B cell (primary cell): ENCODE measurements around the gene MPIG6B. TPM values are rescaled to one million over a fixed set of nuclear protein-coding genes. Genes with fewer than 3 reads are reported as not detected.

ENCODE experiments used
- ATAC-seq: fragments of 200-7000 bp; cut with Tn5 transposase; one replicate; pipeline ENCODE4 v1.10.0; 2021; ENCODE audit warnings: low read depth, mild to moderate bottlenecking, moderate number of reproducible peaks, moderate library complexity
- CTCF ChIA-PET: fragments of 350-600 bp; sonication (Branson Sonifier 250); formaldehyde crosslinking; loops from one replicate; lab custom pipeline; 2021; ENCODE audit warnings: antibody characterized with exemption, inconsistent platforms; lab: Charles Lee
- POLR2A ChIA-PET: fragments of 350-600 bp; sonication (Branson Sonifier 250); formaldehyde crosslinking; loops from one replicate; lab custom pipeline; 2021; ENCODE audit warnings: antibody characterized with exemption; lab: Charles Lee
- DNase-seq: peaks from one replicate; pipeline ENCODE4 v3.0.0; 2013
- H2AFZ ChIP-seq: 2 replicates; pipeline ENCODE4 v1.6.1; 2012; ENCODE audit warnings: mild to moderate bottlenecking, low read depth, low read length; ENCODE audit not compliant: insufficient read depth, poor library complexity, severe bottlenecking
- H3K27ac ChIP-seq, 2 donors: 1 replicate in 1 of 2; 2 replicates in 1 of 2; pipeline ENCODE4 v1.5.1; 2012 to 2013; ENCODE audit warnings: low read length in 2 of 2, mild to moderate bottlenecking in 2 of 2, moderate library complexity in 1 of 2
- H3K27me3 ChIP-seq, 4 experiments: fragments of 200-600 bp in 1 of 4; sonication (generic) in 1 of 4; replicated peaks in 1 of 4; 1 replicate in 2 of 4; 2 replicates in 2 of 4; pipeline versions ENCODE4 v1.6.1 to v1.7.0; 2013 to 2016; ENCODE audit warnings: low read length in 3 of 4, mild to moderate bottlenecking in 2 of 4, mixed read lengths in 1 of 4, moderate library complexity in 1 of 4; ENCODE audit not compliant: insufficient read depth in 4 of 4, control insufficient read depth in 3 of 4; ENCODE audit errors: control extremely low read depth in 1 of 4
- H3K36me3 ChIP-seq, 2 experiments: replicated peaks in 1 of 2; 1 replicate in 1 of 2; 2 replicates in 1 of 2; pipeline versions ENCODE4 v1.6.1 to v1.7.1; 2013; ENCODE audit warnings: low read length in 1 of 2; ENCODE audit not compliant: insufficient read depth in 2 of 2, control insufficient read depth in 1 of 2; ENCODE audit errors: control extremely low read depth in 1 of 2, extremely low read depth in 1 of 2
- H3K4me1 ChIP-seq, 2 donors: fragments of 200-600 bp in 1 of 2; sonication (generic) in 1 of 2; 1 replicate in 1 of 2; 2 replicates in 1 of 2; pipeline versions ENCODE4 v1.5.1 to v1.6.1; 2013 to 2017; ENCODE audit warnings: low read length in 2 of 2; ENCODE audit not compliant: control insufficient read depth in 2 of 2, insufficient read depth in 2 of 2
- H3K4me2 ChIP-seq: replicated peaks from 2 replicates; pipeline ENCODE3; 2012; ENCODE audit warnings: mild to moderate bottlenecking, low read depth, low read length; ENCODE audit not compliant: poor library complexity, severe bottlenecking
- H3K4me3 ChIP-seq, 5 experiments: fragments of 200-600 bp in 1 of 5; sonication (generic) in 1 of 5; 1 replicate in 3 of 5; 2 replicates in 2 of 5; pipeline versions ENCODE4 v1.5.1 to v1.7.0; 2011 to 2016; ENCODE audit warnings: low read length in 4 of 5, mild to moderate bottlenecking in 4 of 5, low read depth in 2 of 5, control low read depth in 1 of 5, moderate library complexity in 1 of 5; ENCODE audit not compliant: insufficient read depth in 1 of 5; ENCODE audit errors: control extremely low read depth in 1 of 5, extremely low read depth in 1 of 5
- H3K79me2 ChIP-seq: fragments of 200-600 bp; sonication (generic); one replicate; pipeline ENCODE4 v1.6.0; 2016; ENCODE audit warnings: low read length; ENCODE audit not compliant: control insufficient read depth, insufficient read depth
- H3K9ac ChIP-seq: fragments of 200-600 bp; sonication (generic); 2 replicates; pipeline ENCODE4 v1.6.1; 2017; ENCODE audit warnings: mild to moderate bottlenecking, low read length, moderate library complexity
- H3K9me3 ChIP-seq, 3 donors: one replicate each; pipeline versions ENCODE4 v1.6.1 to v1.7.1; 2013; ENCODE audit warnings: low read length in 2 of 3; ENCODE audit not compliant: control insufficient read depth in 2 of 3, insufficient read depth in 1 of 3; ENCODE audit errors: control extremely low read depth in 1 of 3
- H4K20me1 ChIP-seq: 2 replicates; pipeline ENCODE4 v1.6.0; 2012; ENCODE audit warnings: mild to moderate bottlenecking, low read length; ENCODE audit not compliant: insufficient read depth, control insufficient read depth, poor library complexity, severe bottlenecking
- H3K27ac Mint-ChIP-seq: one replicate; pipeline ENCODE4 v1.8.0; 2021; ENCODE audit warnings: mixed read lengths
- H3K27me3 Mint-ChIP-seq: one replicate; pipeline ENCODE4 v1.8.0; 2021; ENCODE audit warnings: mixed read lengths
- H3K4me1 Mint-ChIP-seq: one replicate; pipeline ENCODE4 v1.8.0; 2021; ENCODE audit warnings: mixed read lengths
- H3K4me3 Mint-ChIP-seq: one replicate; pipeline ENCODE4 v1.8.0; 2021; ENCODE audit warnings: mixed read lengths
- H3K9me3 Mint-ChIP-seq: one replicate; pipeline ENCODE4 v1.8.0; 2022; ENCODE audit warnings: mixed read lengths; ENCODE audit not compliant: insufficient read depth
- EZH2 ChIP-seq: IDR thresholded peaks from 2 replicates; pipeline ENCODE4 v1.6.1; 2012; ENCODE audit warnings: borderline replicate concordance, low read depth, mild to moderate bottlenecking, moderate library complexity, low read length; ENCODE audit not compliant: insufficient read depth, poor library complexity, severe bottlenecking
- WGBS: methylation state at CpG from one replicate; pipeline ENCODE4 v1.1.5; 2013; ENCODE audit warnings: missing lambda C conversion rate; ENCODE audit not compliant: insufficient coverage; 5-methylcytosine and 5-hydroxymethylcytosine counted together
- intact Hi-C: fragments of 100-400 bp; cut with micrococcal nuclease; formaldehyde crosslinking; loops from one replicate; pipeline ENCODE4 v1.10.0; 2022
- polyA plus RNA-seq: library from polyadenylated mRNA; depleted of rRNA; stranded (reverse); fragments of >200 nt; gene quantifications from 2 replicates; pipeline ENCODE4 v1.2.3, GENCODE V29; 2012
- total RNA-seq, 2 donors: library from RNA; stranded (reverse); fragments of 120-200 nt in 1 of 2; gene quantifications; 1 replicate in 1 of 2; 2 replicates in 1 of 2; pipeline versions ENCODE4 v1.2.3 to v1.2.4, GENCODE V29; 2013 to 2022
- TF ChIP-seq, protein P1 (sequence below): fragments of 200-600 bp; IDR thresholded peaks from one replicate; pipeline ENCODE4 v1.8.0; 2022; ENCODE audit warnings: antibody characterized with exemption, mild to moderate bottlenecking

MPIG6B gene
- total and polyA plus RNA-seq, 2 donors (not counting 1 experiment from before 2014, with no cell fraction given) = 0.54 to 1.6 TPM

DNA sequence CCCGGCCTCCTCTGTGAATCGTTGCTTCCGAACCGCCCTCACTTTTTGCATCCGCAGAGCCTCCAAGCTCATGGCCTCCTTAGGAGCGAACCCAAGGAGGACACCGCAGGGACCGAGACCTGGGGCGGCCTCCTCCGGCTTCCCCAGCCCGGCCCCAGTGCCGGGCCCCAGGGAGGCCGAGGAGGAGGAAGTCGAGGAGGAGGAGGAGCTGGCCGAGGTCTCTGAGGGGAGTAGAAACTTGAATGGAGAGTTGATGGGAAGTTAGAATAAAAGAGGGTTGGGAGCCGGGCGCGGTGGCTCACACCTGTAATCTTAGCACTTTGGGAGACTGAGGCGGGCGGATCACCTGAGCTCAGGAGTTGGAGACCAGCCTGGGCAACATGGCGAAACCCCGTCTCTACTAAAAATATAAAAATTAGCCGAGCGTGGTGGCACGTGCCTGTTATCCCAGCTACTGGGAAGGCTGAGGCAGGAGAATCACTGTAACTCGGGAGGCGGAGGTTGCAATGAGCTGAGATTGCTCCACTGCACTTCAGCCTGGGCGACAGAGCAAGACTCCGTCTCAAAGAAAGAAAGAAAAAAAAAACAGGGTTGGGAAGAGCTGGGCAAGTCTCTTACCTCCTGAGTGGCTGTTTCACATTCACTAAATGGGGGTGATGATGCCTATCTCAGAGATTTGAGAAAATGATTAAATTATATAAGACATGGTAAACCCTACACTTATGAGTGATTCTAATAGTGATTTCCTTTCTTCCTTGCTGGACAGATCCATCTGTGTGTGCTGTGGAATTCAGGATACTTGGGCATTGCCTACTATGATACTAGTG, 17.4 kb downstream of the MPIG6B start:
- Histone ChIP-seq H3K4me1 (peaks cover 39 to 42% of the 10 kb centered on the region in 2 donors), H3K79me2 (peaks cover 33% of the 10 kb centered on the region), H3K9me3 (no peaks in the 10 kb centered on the region), H3K27ac (peak overlapping the region; percentile 40 to 96), H3K9ac (peak overlapping the region; percentile 76), H3K4me2 (peak overlapping the region; percentile 100), H3K36me3 (peaks cover 0 to 4% of the 10 kb centered on the region in 2 experiments), H4K20me1 (no peaks in the 10 kb centered on the region), H3K27me3 (no peaks in the 10 kb centered on the region), H3K4me3 (peak overlapping the region; percentile 71 to 90 (median 81)), H2AFZ (peak overlapping the region; percentile 90)
- DNase-seq (no peak), ATAC-seq (peak; percentile 3)
- 2% methylated on average over 26 of the region's 29 CpGs for WGBS
- intact Hi-C loops = no loop called here
- no peak for TF ChIP-seq EZH2
- TF ChIP-seq, protein P1, sequence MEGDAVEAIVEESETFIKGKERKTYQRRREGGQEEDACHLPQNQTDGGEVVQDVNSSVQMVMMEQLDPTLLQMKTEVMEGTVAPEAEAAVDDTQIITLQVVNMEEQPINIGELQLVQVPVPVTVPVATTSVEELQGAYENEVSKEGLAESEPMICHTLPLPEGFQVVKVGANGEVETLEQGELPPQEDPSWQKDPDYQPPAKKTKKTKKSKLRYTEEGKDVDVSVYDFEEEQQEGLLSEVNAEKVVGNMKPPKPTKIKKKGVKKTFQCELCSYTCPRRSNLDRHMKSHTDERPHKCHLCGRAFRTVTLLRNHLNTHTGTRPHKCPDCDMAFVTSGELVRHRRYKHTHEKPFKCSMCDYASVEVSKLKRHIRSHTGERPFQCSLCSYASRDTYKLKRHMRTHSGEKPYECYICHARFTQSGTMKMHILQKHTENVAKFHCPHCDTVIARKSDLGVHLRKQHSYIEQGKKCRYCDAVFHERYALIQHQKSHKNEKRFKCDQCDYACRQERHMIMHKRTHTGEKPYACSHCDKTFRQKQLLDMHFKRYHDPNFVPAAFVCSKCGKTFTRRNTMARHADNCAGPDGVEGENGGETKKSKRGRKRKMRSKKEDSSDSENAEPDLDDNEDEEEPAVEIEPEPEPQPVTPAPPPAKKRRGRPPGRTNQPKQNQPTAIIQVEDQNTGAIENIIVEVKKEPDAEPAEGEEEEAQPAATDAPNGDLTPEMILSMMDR = no peak
- POLR2A ChIA-PET = interaction anchor here (0.6 to 2.9 kb wide), 9 partner anchors 10 to 1973 kb away, joined by 3 to 20 read pairs (median 4); partner anchors contain the start of genes ABHD16A, DDAH2, HSPA1A and HSPA1L
- no peaks in the 10 kb centered on the region for H3K27me3 Mint-ChIP-seq
- H3K9me3 Mint-ChIP-seq = no peaks in the 10 kb centered on the region
- peak overlapping the region; percentile 97 for H3K4me3 Mint-ChIP-seq
- CTCF ChIA-PET = interaction anchor here (1.0 to 7.8 kb wide), 12 partner anchors 11 to 190 kb away, joined by 3 to 90 read pairs (median 5); partner anchors contain the start of genes DDAH2, LSM2, LY6G5C and VWA7
- H3K4me1 Mint-ChIP-seq = peaks cover 54% of the 10 kb centered on the region
- H3K27ac Mint-ChIP-seq = peak overlapping the region; percentile 91

DNA sequence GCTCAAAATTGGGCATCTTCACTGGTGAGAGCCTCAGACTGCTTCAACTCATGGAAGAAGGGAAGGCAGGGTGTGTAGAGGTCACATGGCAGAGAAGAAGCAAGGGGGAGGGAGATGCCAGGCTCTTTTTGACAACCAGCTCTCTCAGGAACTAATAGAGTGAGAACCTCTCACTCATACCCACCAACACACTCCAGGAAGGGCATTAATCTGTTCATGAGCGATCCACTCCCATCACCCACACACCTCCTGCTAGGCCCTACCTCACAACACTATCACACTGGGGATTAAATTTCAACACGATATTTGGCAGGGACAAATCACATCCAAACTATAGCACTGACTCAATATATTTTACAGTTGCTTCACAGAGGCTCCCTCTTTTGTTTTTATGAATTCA, 18.6 kb downstream of the MPIG6B start:
- intact Hi-C loops = no loop called here
- Histone ChIP-seq H3K9ac (no peak overlapping the region), H3K9me3 (no peaks in the 10 kb centered on the region), H3K27me3 (no peaks in the 10 kb centered on the region), H3K27ac (no peak overlapping the region), H3K4me2 (no peak overlapping the region), H3K4me3 (no peak overlapping the region), H3K36me3 (peaks cover 0 to 4% of the 10 kb centered on the region in 2 experiments), H2AFZ (no peak overlapping the region), H4K20me1 (no peaks in the 10 kb centered on the region), H3K4me1 (peaks cover 35% of the 10 kb centered on the region in 2 donors), H3K79me2 (peaks cover 21% of the 10 kb centered on the region)
- peak overlapping the region; percentile 97 for H3K4me3 Mint-ChIP-seq
- no peaks in the 10 kb centered on the region for H3K9me3 Mint-ChIP-seq
- no peaks in the 10 kb centered on the region for H3K27me3 Mint-ChIP-seq
- no peak overlapping the region for H3K27ac Mint-ChIP-seq
- POLR2A ChIA-PET = interaction anchor here (0.6 to 0.7 kb wide), 2 partner anchors 30 to 350 kb away, joined by 3 read pairs; no protein-coding TSS in a partner anchor
- ATAC-seq (no peak), DNase-seq (no peak)
- 100% methylated on average over 1 of the region's 2 CpGs for WGBS
- CTCF ChIA-PET = interaction anchor here (1.0 to 7.8 kb wide), 5 partner anchors 13 to 48 kb away, joined by 4 to 90 read pairs (median 34); partner anchors contain the start of genes DDAH2 and VWA7
- H3K4me1 Mint-ChIP-seq = peaks cover 44% of the 10 kb centered on the region
- no peak for TF ChIP-seq EZH2
- TF ChIP-seq, protein P1 = no peak
